Dendritic cell treated with granulocyte-macrophage colony-stimulating factor and Interleukin-4, amounts not matched to agents 40 ng/mL and 50 ng/mL, for 4 days (primary cell): ENCODE measurements around the gene APOA1.
A peak's percentile ranks its signal among the peaks of the same experiment; 100 is the strongest.
"Not testable (repeated sequence)": the region's sequence is repeated elsewhere in the genome, so short reads cannot be mapped to it uniquely, and the experiment has no call there.

ENCODE experiments used
- H3K27ac Mint-ChIP-seq: one replicate; pipeline ENCODE4 v1.8.0; 2022; ENCODE audit warnings: mild to moderate bottlenecking, mixed read lengths
- H3K27me3 Mint-ChIP-seq: one replicate; pipeline ENCODE4 v1.8.0; 2022; ENCODE audit warnings: mild to moderate bottlenecking, mixed read lengths
- H3K36me3 Mint-ChIP-seq: one replicate; pipeline ENCODE4 v1.8.0; 2022; ENCODE audit warnings: low read depth, mixed read lengths
- H3K4me1 Mint-ChIP-seq: one replicate; pipeline ENCODE4 v1.8.0; 2022; ENCODE audit warnings: low read depth, mixed read lengths
- H3K4me3 Mint-ChIP-seq: one replicate; pipeline ENCODE4 v1.8.0; 2022; ENCODE audit warnings: mild to moderate bottlenecking, moderate library complexity, mixed read lengths
- H3K9me3 Mint-ChIP-seq: one replicate; pipeline ENCODE4 v1.8.0; 2022; ENCODE audit warnings: mixed read lengths
- intact Hi-C: fragments of 100-400 bp; cut with micrococcal nuclease; formaldehyde crosslinking; loops from one replicate; pipeline ENCODE4 v1.15.0; 2022

Gene APOA1

DNA sequence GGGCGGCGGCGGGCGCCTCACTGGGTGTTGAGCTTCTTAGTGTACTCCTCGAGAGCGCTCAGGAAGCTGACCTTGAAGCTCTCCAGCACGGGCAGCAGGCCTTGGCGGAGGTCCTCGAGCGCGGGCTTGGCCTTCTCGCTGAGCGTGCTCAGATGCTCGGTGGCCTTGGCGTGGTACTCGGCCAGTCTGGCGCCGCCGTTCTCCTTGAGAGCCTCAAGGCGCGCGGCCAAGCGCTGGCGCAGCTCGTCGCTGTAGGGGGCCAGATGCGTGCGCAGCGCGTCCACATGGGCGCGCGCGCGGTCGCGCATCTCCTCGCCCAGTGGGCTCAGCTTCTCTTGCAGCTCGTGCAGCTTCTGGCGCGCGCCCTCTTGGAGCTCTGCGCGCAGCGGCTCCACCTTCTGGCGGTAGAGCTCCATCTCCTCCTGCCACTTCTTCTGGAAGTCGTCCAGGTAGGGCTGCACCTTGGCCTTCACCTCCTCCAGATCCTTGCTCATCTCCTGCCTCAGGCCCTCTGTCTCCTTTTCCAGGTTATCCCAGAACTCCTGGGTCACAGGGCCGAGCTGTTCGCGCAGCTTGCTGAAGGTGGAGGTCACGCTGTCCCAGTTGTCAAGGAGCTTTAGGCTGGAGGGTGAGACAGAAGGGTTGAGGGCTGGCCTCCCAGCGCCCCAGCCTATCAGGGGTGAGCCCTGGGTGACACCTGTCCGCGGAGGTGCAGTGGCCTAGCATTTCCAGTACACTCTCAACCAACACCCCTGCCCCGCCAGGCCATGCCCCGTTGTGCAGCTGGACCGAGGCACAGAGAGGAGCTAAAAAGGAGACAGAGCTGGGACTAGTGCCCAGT is 1.4 kb downstream of the APOA1 start:
- Mint-ChIP-seq H3K4me1 (peaks cover 24% of the 10 kb centered on the region), H3K27me3 (peaks cover 9% of the 10 kb centered on the region), H3K36me3 (no peaks in the 10 kb centered on the region), H3K9me3 (no peaks in the 10 kb centered on the region), H3K27ac (peak overlapping the region; percentile 75), H3K4me3 (peak overlapping the region; percentile 68)
- intact Hi-C loops, result loop anchor here (1.0 to 5.0 kb wide), 2 partner anchors 13 to 44 kb away; partner anchors contain the start of gene APOA5

DNA sequence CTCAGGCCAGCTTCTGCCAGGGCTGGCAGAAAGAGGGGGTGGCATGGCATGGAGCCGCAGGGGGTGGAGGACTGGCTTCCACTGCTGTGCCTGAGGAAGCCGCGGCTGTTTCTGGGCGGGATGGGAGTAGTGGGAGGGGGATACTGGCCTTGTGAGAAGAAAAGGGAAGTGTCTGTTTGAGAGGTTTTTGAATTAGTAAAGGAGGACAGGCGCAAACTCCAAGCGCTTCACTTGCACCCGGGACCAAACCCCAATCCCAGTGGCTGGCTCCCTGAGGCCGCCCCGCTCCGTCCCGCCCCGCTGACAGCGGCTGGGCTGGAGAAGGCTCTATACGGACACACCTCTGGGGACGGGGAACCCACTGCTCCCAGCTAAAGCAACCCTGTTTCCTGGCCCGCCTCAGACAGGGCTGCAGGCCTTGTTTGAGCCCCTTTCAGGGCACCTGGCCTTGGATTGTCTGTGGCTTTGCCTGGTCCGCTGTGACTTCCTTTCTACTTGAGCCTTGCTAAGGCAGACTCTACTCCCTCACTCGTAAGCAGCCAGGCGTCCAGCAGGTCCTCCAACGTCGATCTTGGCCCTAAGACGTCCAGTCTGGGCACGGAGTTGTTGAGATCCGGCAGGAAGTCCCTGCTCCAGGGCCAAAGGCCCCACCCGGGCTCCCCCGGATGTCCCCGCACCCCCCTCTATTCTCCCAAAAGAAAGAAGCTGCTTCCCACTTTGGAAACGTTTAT is 2.2 kb downstream of the APOA1 start:
- Mint-ChIP-seq H3K36me3 (no peaks in the 10 kb centered on the region), H3K9me3 (no peaks in the 10 kb centered on the region), H3K4me1 (peaks cover 19% of the 10 kb centered on the region), H3K27me3 (peaks cover 9% of the 10 kb centered on the region), H3K4me3 (peak overlapping the region; percentile 68), H3K27ac (peak overlapping the region; percentile 75)
- intact Hi-C loops, result loop anchor here (1.0 to 5.0 kb wide), 2 partner anchors 14 to 43 kb away; partner anchors contain the start of gene APOA5

DNA sequence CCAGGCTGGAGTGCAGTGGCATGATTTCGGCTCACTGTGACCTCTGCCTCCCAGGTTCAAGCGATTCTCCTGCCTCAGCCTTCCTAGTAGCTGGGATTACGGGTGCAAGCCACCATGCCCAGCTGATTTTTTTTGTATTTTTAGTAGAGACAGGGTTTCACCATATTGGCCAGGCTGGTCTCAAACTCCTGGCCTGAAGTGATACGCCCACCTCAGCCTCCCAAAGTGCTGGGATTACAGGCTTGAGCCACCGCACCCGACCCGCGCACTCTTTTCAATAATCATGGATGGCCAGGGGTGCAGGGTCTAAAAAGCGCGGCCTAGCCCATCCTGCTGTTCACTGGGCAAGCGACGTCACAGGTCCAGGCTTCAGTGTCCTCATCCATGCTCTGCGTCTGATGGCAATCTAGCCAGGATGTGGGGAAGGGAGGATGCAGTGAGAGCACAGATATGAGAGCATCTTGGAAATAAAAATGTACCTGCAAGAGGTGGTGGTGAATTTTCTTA is 2.8 kb downstream of the APOA1 start:
- H3K27ac Mint-ChIP-seq, result peak overlapping the region; percentile 75
- not testable (repeated sequence) for H3K27me3 Mint-ChIP-seq, H3K36me3 Mint-ChIP-seq, H3K9me3 Mint-ChIP-seq
- H3K4me1 Mint-ChIP-seq, result peaks cover 19% of the 10 kb centered on the region
- peak overlapping the region; percentile 68 for H3K4me3 Mint-ChIP-seq
- intact Hi-C loops, result loop anchor here (1.0 to 5.0 kb wide), 2 partner anchors 15 to 42 kb away; partner anchors contain the start of gene APOA5

DNA sequence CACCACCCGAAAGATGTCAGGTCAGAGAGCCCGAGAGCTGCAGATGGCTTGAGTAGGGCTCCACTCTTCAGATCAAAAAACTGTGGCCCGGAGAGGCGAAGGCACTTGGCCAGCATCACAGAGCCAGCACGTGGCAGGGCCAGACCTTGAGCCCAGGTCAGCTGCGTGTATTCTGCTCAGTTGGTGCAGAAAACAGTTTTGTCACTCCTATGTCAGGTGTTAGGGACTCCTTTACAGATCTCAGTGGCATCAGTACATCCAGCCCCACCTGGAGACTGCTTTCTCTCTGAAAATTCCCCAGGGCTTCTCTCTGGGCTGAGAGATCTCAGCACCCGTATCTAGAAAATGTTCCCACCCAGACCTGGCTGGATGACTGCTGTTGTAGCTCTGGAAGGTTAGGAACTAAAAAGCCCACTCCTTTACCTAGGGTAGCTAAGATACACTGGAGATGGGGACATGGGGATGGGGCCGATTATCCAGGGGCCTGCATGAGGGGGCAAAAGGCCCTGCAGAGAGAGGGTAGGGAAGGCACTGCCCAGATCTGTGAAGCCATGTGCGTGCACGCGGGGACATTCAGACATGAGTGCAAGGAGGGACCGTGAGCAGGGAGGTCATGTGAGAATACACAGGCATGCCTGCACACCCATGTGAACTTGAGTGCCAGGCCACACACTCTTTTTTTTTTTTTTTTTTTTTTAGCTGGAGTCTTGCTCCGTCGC is 3.4 kb downstream of the APOA1 start:
- peaks cover 19% of the 10 kb centered on the region for H3K4me1 Mint-ChIP-seq
- H3K9me3 Mint-ChIP-seq, result no peaks in the 10 kb centered on the region
- peaks cover 9% of the 10 kb centered on the region for H3K27me3 Mint-ChIP-seq
- H3K27ac Mint-ChIP-seq, result no peak overlapping the region
- no peak overlapping the region for H3K4me3 Mint-ChIP-seq
- no peaks in the 10 kb centered on the region for H3K36me3 Mint-ChIP-seq
- intact Hi-C loops, result no loop called here

DNA sequence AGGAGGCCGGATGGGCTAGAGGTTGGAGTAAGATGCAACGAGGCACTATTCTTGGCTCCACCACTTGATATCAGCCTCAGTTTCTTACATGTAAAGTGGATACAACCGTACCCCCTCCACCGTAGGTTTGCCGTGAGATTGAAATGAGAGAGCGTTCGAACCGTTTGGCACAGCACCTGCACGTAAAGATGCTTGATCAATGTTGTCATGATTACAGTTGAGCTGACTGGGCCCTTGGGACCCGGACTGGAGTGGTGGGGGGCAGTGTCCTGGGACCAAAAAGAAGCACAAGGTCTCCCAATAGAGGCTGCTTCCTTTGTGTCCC is 4.0 kb downstream of the APOA1 start:
- intact Hi-C loops, result no loop called here
- Mint-ChIP-seq H3K27me3 (peaks cover 9% of the 10 kb centered on the region), H3K36me3 (no peaks in the 10 kb centered on the region), H3K9me3 (no peaks in the 10 kb centered on the region), H3K4me1 (peaks cover 19% of the 10 kb centered on the region), H3K4me3 (no peak overlapping the region), H3K27ac (no peak overlapping the region)

DNA sequence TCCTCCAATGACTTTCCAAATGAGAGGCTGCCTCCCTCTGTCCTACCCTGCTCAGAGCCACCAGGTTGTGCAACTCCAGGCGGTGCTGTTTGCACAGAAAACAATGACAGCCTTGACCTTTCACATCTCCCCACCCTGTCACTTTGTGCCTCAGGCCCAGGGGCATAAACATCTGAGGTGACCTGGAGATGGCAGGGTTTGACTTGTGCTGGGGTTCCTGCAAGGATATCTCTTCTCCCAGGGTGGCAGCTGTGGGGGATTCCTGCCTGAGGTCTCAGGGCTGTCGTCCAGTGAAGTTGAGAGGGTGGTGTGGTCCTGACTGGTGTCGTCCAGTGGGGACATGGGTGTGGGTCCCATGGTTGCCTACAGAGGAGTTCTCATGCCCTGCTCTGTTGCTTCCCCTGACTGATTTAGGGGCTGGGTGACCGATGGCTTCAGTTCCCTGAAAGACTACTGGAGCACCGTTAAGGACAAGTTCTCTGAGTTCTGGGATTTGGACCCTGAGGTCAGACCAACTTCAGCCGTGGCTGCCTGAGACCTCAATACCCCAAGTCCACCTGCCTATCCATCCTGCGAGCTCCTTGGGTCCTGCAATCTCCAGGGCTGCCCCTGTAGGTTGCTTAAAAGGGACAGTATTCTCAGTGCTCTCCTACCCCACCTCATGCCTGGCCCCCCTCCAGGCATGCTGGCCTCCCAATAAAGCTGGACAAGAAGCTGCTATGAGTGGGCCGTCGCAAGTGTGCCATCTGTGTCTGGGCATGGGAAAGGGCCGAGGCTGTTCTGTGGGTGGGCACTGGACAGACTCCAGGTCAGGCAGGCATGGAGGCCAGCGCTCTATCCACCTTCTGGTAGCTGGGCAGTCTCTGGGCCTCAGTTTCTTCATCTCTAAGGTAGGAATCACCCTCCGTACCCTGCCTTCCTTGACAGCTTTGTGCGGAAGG is 4.8 kb downstream of the APOA1 start:
- Mint-ChIP-seq H3K4me1 (peaks cover 19% of the 10 kb centered on the region), H3K4me3 (no peak overlapping the region), H3K27ac (no peak overlapping the region), H3K9me3 (no peaks in the 10 kb centered on the region), H3K27me3 (peaks cover 9% of the 10 kb centered on the region), H3K36me3 (no peaks in the 10 kb centered on the region)
- intact Hi-C loops, result no loop called here

DNA sequence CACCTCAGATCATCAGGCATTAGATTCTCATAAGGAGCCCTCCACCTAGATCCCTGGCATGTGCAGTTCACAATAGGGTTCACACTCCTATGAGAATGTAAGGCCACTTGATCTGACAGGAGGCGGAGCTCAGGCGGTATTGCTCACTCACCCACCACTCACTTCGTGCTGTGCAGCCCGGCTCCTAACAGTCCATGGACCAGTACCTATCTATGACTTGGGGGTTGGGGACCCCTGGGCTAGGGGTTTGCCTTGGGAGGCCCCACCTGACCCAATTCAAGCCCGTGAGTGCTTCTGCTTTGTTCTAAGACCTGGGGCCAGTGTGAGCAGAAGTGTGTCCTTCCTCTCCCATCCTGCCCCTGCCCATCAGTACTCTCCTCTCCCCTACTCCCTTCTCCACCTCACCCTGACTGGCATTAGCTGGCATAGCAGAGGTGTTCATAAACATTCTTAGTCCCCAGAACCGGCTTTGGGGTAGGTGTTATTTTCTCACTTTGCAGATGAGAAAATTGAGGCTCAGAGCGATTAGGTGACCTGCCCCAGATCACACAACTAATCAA is 5.6 kb downstream of the APOA1 start:
- intact Hi-C loops, result no loop called here

DNA sequence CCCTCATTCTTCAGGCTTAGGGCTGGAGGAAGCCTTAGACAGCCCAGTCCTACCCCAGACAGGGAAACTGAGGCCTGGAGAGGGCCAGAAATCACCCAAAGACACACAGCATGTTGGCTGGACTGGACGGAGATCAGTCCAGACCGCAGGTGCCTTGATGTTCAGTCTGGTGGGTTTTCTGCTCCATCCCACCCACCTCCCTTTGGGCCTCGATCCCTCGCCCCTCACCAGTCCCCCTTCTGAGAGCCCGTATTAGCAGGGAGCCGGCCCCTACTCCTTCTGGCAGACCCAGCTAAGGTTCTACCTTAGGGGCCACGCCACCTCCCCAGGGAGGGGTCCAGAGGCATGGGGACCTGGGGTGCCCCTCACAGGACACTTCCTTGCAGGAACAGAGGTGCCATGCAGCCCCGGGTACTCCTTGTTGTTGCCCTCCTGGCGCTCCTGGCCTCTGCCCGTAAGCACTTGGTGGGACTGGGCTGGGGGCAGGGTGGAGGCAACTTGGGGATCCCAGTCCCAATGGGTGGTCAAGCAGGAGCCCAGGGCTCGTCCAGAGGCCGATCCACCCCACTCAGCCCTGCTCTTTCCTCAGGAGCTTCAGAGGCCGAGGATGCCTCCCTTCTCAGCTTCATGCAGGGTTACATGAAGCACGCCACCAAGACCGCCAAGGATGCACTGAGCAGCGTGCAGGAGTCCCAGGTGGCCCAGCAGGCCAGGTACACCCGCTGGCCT is 7.1 kb downstream of the APOA1 start:
- Mint-ChIP-seq H3K4me1 (peaks cover 9% of the 10 kb centered on the region), H3K36me3 (no peaks in the 10 kb centered on the region), H3K4me3 (no peak overlapping the region), H3K27ac (no peak overlapping the region), H3K9me3 (no peaks in the 10 kb centered on the region), H3K27me3 (peaks cover 5% of the 10 kb centered on the region)
- intact Hi-C loops, result no loop called here

More for the DNA sequence above, 5.6 kb downstream of the APOA1 start:
- Mint-ChIP-seq H3K9me3 (no peaks in the 10 kb centered on the region), H3K4me3 (no peak overlapping the region), H3K27ac (no peak overlapping the region), H3K4me1 (peaks cover 19% of the 10 kb centered on the region), H3K36me3 (no peaks in the 10 kb centered on the region), H3K27me3 (peaks cover 9% of the 10 kb centered on the region)

DNA sequence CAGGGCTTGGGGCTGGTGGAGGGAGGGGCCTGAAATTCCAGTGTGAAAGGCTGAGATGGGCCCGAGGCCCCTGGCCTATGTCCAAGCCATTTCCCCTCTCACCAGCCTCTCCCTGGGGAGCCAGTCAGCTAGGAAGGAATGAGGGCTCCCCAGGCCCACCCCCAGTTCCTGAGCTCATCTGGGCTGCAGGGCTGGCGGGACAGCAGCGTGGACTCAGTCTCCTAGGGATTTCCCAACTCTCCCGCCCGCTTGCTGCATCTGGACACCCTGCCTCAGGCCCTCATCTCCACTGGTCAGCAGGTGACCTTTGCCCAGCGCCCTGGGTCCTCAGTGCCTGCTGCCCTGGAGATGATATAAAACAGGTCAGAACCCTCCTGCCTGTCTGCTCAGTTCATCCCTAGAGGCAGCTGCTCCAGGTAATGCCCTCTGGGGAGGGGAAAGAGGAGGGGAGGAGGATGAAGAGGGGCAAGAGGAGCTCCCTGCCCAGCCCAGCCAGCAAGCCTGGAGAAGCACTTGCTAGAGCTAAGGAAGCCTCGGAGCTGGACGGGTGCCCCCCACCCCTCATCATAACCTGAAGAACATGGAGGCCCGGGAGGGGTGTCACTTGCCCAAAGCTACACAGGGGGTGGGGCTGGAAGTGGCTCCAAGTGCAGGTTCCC is 7.8 kb downstream of the APOA1 start, which contains the start of gene APOC3:
TSS of gene APOC3 (plus strand) at position 383 of the 659 bp plus-strand sequence. CDS start 676 bp downstream, outside the sequence.
- H3K27ac Mint-ChIP-seq, result no peak within 1 kb of the TSS
- no peaks in the 10 kb centered on the region for H3K9me3 Mint-ChIP-seq
- intact Hi-C loops, result no loop called here

DNA sequence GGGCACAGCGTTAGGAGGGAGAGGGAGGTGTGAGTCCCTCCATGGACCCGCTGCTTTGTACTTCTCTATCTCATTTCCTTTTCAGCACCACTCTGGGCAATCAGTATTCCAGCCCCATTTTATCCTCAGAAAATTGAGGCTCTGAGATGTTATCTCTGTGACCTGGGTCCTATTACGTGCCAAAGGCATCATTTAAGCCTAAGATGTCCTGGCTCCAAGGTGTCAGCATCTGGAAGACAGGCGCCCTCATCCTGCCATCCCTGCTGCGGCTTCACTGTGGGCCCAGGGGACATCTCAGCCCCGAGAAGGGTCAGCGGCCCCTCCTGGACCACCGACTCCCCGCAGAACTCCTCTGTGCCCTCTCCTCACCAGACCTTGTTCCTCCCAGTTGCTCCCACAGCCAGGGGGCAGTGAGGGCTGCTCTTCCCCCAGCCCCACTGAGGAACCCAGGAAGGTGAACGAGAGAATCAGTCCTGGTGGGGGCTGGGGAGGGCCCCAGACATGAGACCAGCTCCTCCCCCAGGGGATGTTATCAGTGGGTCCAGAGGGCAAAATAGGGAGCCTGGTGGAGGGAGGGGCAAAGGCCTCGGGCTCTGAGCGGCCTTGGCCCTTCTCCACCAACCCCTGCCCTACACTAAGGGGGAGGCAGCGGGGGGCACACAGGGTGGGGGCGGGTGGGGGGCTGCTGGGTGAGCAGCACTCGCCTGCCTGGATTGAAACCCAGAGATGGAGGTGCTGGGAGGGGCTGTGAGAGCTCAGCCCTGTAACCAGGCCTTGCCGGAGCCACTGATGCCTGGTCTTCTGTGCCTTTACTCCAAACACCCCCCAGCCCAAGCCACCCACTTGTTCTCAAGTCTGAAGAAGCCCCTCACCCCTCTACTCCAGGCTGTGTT is 8.5 kb downstream of the APOA1 start:
- H3K4me3 Mint-ChIP-seq, result no peak overlapping the region
- H3K9me3 Mint-ChIP-seq, result no peaks in the 10 kb centered on the region
- no peak overlapping the region for H3K27ac Mint-ChIP-seq

More for the DNA sequence above, 7.8 kb downstream of the APOA1 start, which contains the start of gene APOC3:
- no peaks in the 10 kb centered on the region for H3K36me3 Mint-ChIP-seq
- H3K27me3 Mint-ChIP-seq, result peaks cover under 1% of the 10 kb centered on the region
- no peak within 1 kb of the TSS for H3K4me3 Mint-ChIP-seq
- peaks cover 2% of the 10 kb centered on the region for H3K4me1 Mint-ChIP-seq

DNA sequence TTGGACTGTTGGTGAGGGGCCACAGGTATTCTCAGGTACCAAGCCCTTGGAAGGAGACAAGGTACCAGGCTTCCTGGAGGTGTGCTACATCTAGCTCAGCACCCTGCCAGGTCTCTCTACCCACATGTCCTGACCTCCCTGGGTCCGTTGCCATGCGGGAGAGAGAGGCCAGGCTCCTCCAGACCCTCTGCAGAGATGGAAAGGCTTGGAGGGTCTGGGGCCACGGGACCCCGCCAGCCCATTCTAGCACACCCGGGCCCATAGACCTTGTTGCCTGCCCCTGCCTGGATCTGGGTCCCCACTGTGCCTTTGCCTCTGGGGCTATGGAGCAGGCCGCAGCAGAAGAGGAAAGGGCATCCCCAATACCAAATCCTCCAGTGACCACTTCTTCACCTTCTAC is 10.0 kb downstream of the APOA1 start:
- Mint-ChIP-seq H3K36me3 (no peaks in the 10 kb centered on the region), H3K27ac (no peak overlapping the region), H3K27me3 (no peaks in the 10 kb centered on the region), H3K4me3 (no peak overlapping the region), H3K9me3 (no peaks in the 10 kb centered on the region), H3K4me1 (no peaks in the 10 kb centered on the region)
- intact Hi-C loops, result no loop called here

More for the DNA sequence above, 8.5 kb downstream of the APOA1 start:
- no peaks in the 10 kb centered on the region for H3K27me3 Mint-ChIP-seq
- H3K4me1 Mint-ChIP-seq, result no peaks in the 10 kb centered on the region
- no peaks in the 10 kb centered on the region for H3K36me3 Mint-ChIP-seq
- intact Hi-C loops, result no loop called here
